Lung (tissue), 12 donors: ENCODE data around the gene PUDP. TPM values are rescaled to one million over a fixed set of nuclear protein-coding genes. Genes with fewer than 3 reads are reported as not detected.

ENCODE experiments used
- ATAC-seq: fragments of 200-7000 bp; cut with Tn5 transposase; one replicate; pipeline ENCODE4 v1.9.1; 2020; ENCODE audit warnings: moderate number of reproducible peaks; ENCODE audit not compliant: insufficient read depth, low FRiP score
- DNase-seq, 3 donors: peaks; one replicate each; pipeline ENCODE4 v3.0.0-alpha.2; 2013 to 2017
- H3K27ac ChIP-seq, 2 donors: one replicate each; pipeline ENCODE4 v1.5.1; 2013; ENCODE audit warnings: mild to moderate bottlenecking in 2 of 2, moderate library complexity in 2 of 2, control low read depth in 1 of 2, inconsistent platforms in 1 of 2, low read depth in 1 of 2, low read length in 1 of 2
- H3K27me3 ChIP-seq, 3 donors: one replicate each; pipeline ENCODE4 v1.5.1; 2013; ENCODE audit warnings: low read length in 2 of 3; ENCODE audit not compliant: control insufficient read depth in 3 of 3, insufficient read depth in 3 of 3
- H3K36me3 ChIP-seq, 4 donors: one replicate each; pipeline ENCODE4 v1.5.1; 2013; ENCODE audit warnings: low read length in 4 of 4, mild to moderate bottlenecking in 1 of 4, moderate library complexity in 1 of 4; ENCODE audit not compliant: control insufficient read depth in 4 of 4, insufficient read depth in 4 of 4
- H3K4me1 ChIP-seq, 5 donors: one replicate each; pipeline ENCODE4 v1.5.1; 2013; ENCODE audit warnings: low read length in 5 of 5, mild to moderate bottlenecking in 2 of 5, moderate library complexity in 1 of 5; ENCODE audit not compliant: control insufficient read depth in 5 of 5, insufficient read depth in 5 of 5
- H3K4me3 ChIP-seq: one replicate; pipeline ENCODE4 v1.5.1; 2013; ENCODE audit warnings: mild to moderate bottlenecking, control low read depth, moderate library complexity
- H3K9ac ChIP-seq, 2 donors: one replicate each; pipeline ENCODE4 v1.5.1; 2013; ENCODE audit warnings: low read length in 2 of 2, control low read depth in 1 of 2; ENCODE audit not compliant: insufficient read depth in 1 of 2
- H3K9me3 ChIP-seq, 4 donors: one replicate each; pipeline ENCODE4 v1.5.1; 2013; ENCODE audit warnings: low read length in 3 of 4, mild to moderate bottlenecking in 1 of 4, moderate library complexity in 1 of 4; ENCODE audit not compliant: control insufficient read depth in 4 of 4, insufficient read depth in 3 of 4
- CTCF ChIP-seq: IDR thresholded peaks from 2 replicates; pipeline ENCODE4 v1.5.1; 2012; ENCODE audit warnings: mild to moderate bottlenecking; ENCODE audit errors: control extremely low read depth, extremely low read depth
- WGBS, 2 donors: extraction: QIAGEN DNeasy Blood & Tissue Kit; methylation state at CpG; one replicate each; pipeline ENCODE4 v1.1.7; 2013; 5-methylcytosine and 5-hydroxymethylcytosine counted together
- polyA plus RNA-seq, 2 donors: library from polyadenylated mRNA; stranded (reverse); fragments of 200-250 nt; gene quantifications; one replicate each; pipeline ENCODE4 v1.2.1, GENCODE V29; 2013
- total RNA-seq, 2 donors: library from RNA; depleted of rRNA in 1 of 2; stranded (reverse); fragments of >200 nt in 1 of 2; gene quantifications; one replicate each; pipeline ENCODE4 v1.2.1, GENCODE V29; 2014 to 2021
- donor health status: control.
- donor health status: control.
- donor health status: Bipolar disorder and iron deficiency.
- donor health status: healthy.
- donor health status: DM: yes; HTN: yes; CAD: no.

PUDP gene
- total and polyA plus RNA-seq, 4 donors = 12.1 to 24.5 (median 15.0) TPM

GRCh38 chrX:7132335-7133049 lies 15.5 kb downstream of the PUDP start:
- Histone ChIP-seq H3K27ac (peak overlapping the region in 1 of 2 donors; percentile 80), H3K9ac (no peak overlapping the region), H3K4me3 (no peak overlapping the region), H3K9me3 (no peaks in the 10 kb centered on the region), H3K36me3 (no peaks in the 10 kb centered on the region), H3K4me1 (peaks cover 0 to 12% (median 6%) of the 10 kb centered on the region in 5 donors), H3K27me3 (peaks cover 0 to 6% (median 2%) of the 10 kb centered on the region in 3 donors)
- ATAC-seq (peak; percentile 90), DNase-seq (peak; percentile 57 to 79 (median 69))
- TF ChIP-seq CTCF = peak; percentile 48
- 62 to 77% methylated on average over 3 of the region's 3 CpGs for WGBS, 2 donors

GRCh38 chrX:7131621-7132020 lies 16.3 kb downstream of the PUDP start:
- 78 to 87% methylated on average over 13 of the region's 13 CpGs for WGBS, 2 donors
- TF ChIP-seq CTCF = no peak
- Histone ChIP-seq H3K27ac (peak overlapping the region in 1 of 2 donors; percentile 76), H3K9me3 (no peaks in the 10 kb centered on the region), H3K4me3 (no peak overlapping the region), H3K27me3 (peaks cover 0 to 6% (median 2%) of the 10 kb centered on the region in 3 donors), H3K9ac (no peak overlapping the region), H3K36me3 (no peaks in the 10 kb centered on the region), H3K4me1 (peaks cover 0 to 12% (median 6%) of the 10 kb centered on the region in 5 donors)
- DNase-seq = no peak
- ATAC-seq = no peak

- Histone ChIP-seq H3K27me3 (peaks cover 0 to 9% (median 3%) of the 10 kb centered on the region in 3 donors), H3K36me3 (no peaks in the 10 kb centered on the region), H3K27ac (no peak overlapping the region), H3K4me1 (peaks cover 0 to 6% (median 5%) of the 10 kb centered on the region in 5 donors), H3K4me3 (no peak overlapping the region), H3K9me3 (no peaks in the 10 kb centered on the region), H3K9ac (no peak overlapping the region)
- ATAC-seq (no peak), DNase-seq (no peak)
- TF ChIP-seq CTCF = no peak
- WGBS, 2 donors = 85 to 93% methylated on average over 2 of the region's 2 CpGs
These were observed 20.9 kb downstream of the PUDP start for GRCh38 chrX:7127056-7127455.

GRCh38 chrX:7120878-7121219 lies 27.1 kb downstream of the PUDP start:
- Histone ChIP-seq H3K9ac (no peak overlapping the region), H3K36me3 (no peaks in the 10 kb centered on the region), H3K27me3 (peaks cover 0 to 16% (median 3%) of the 10 kb centered on the region in 3 donors), H3K27ac (peak overlapping the region in 1 of 2 donors; percentile 6), H3K4me1 (peaks cover 11 to 29% (median 13%) of the 10 kb centered on the region in 5 donors), H3K4me3 (no peak overlapping the region), H3K9me3 (peaks cover 0 to 2% (median 0%) of the 10 kb centered on the region in 4 donors)
- no peak for TF ChIP-seq CTCF
- ATAC-seq (no peak), DNase-seq (no peak)
- 35 to 47% methylated on average over 2 of the region's 2 CpGs for whole genome bisulfite sequencing, 2 donors
